Measurements from ENCODE around the gene DPH1.

- TF ChIP-seq, protein P1, sequence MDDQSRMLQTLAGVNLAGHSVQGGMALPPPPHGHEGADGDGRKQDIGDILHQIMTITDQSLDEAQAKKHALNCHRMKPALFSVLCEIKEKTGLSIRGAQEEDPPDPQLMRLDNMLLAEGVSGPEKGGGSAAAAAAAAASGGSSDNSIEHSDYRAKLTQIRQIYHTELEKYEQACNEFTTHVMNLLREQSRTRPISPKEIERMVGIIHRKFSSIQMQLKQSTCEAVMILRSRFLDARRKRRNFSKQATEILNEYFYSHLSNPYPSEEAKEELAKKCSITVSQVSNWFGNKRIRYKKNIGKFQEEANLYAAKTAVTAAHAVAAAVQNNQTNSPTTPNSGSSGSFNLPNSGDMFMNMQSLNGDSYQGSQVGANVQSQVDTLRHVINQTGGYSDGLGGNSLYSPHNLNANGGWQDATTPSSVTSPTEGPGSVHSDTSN (CRISPR knock-in tag; IDR thresholded peaks at IDR 0.05): no peak
- no peak for TF ChIP-seq ZNF2 (tag by site-specific recombination; IDR thresholded peaks at IDR 0.05)
- TF ChIP-seq CTCF (tag by site-specific recombination; IDR thresholded peaks at IDR 0.05): no peak
Observed at GRCh38 chr17:2011411-2012371, 18.3 kb upstream of the DPH1 start.

Measured in HEK293 (cell line).